ENCODE results near the gene ZNF217. TPM values are rescaled to one million over a fixed set of nuclear protein-coding genes. Genes with fewer than 3 reads are reported as not detected.

Gene ZNF217
- total and polyA plus RNA-seq, 9 of the 15 experiments (the other 6 are each of a cell fraction or from before 2014, with no cell fraction given): 3.0 to 41.8 (median 16.8) TPM

- Histone ChIP-seq H4K20me1 (replicated peaks; ENCODE audit: control insufficient read depth, insufficient read depth, low read length) (no peaks in the 10 kb centered on the region), H3K36me3 (ENCODE audit: control insufficient read depth, insufficient read depth, low read length) (peaks cover 72% of the 10 kb centered on the region), H3K4me2 (ENCODE audit: insufficient read depth, low read length) (no peak overlapping the region), H3K27me3 (ENCODE audit: control insufficient read depth in 2 of 2, insufficient read depth in 2 of 2, low read length in 2 of 2) (no peaks in the 10 kb centered on the region), H2AFZ (ENCODE audit: low read depth, low read length) (no peak overlapping the region), H3K9me1 (ENCODE audit: control insufficient read depth, insufficient read depth, low read length) (no peaks in the 10 kb centered on the region), H3K9ac (ENCODE audit: insufficient read depth in 1 of 2, low read depth in 2 of 2, low read length in 2 of 2) (no peak overlapping the region), H3K79me2 (ENCODE audit: control insufficient read depth, insufficient read depth, low read length) (peaks cover 30% of the 10 kb centered on the region), H3K9me3 (replicated peaks; ENCODE audit: control insufficient read depth, insufficient read depth, low read depth, low read length) (no peaks in the 10 kb centered on the region), H3K27ac (ENCODE audit: extremely low read depth, low read depth, low read length) (no peak overlapping the region), H3K4me1 (replicated peaks in 1 of 2; ENCODE audit: control insufficient read depth in 2 of 2, insufficient read depth in 2 of 2, low read length in 2 of 2) (peaks cover 0 to 4% of the 10 kb centered on the region in 2 experiments; a peak in 1 of 5 replicates), H3K4me3 (no peak overlapping the region)
- no peak for DNase-seq (ENCODE audit: extremely low read depth in 1 of 4, low spot score in 3 of 4)
- no TSS peak for BruUV-seq (replicated peaks)
- ChIA-PET POLR2A (interaction anchor here (0.9 to 1.2 kb wide), 2 partner anchors 10 to 300 kb away, joined by 3 to 4 read pairs; no protein-coding TSS in a partner anchor), CTCF (ENCODE audit: low intra/inter-chr PET ratio) (no interaction called here)
- no peak for ATAC-seq
- 88% methylated on average over 3 of the region's 3 CpGs for WGBS (ENCODE audit: insufficient coverage, low coverage, missing lambda C conversion rate)
- intact Hi-C loops (cut with micrococcal nuclease): no loop called here
- in situ Hi-C loops (cut with MboI): loop anchor here (25.0 kb wide), 1 partner anchor 645 kb away; the partner anchor contains the start of gene PFDN4
- no peak for FAIRE-seq
- no peak for TF ChIP-seq THAP7 (CRISPR knock-in tag; IDR thresholded peaks at IDR 0.05)
- no peak for TF ChIP-seq FOS (IDR thresholded peaks at IDR 0.05; ENCODE audit: extremely low read depth, insufficient read length)
- TF ChIP-seq, protein P1, sequence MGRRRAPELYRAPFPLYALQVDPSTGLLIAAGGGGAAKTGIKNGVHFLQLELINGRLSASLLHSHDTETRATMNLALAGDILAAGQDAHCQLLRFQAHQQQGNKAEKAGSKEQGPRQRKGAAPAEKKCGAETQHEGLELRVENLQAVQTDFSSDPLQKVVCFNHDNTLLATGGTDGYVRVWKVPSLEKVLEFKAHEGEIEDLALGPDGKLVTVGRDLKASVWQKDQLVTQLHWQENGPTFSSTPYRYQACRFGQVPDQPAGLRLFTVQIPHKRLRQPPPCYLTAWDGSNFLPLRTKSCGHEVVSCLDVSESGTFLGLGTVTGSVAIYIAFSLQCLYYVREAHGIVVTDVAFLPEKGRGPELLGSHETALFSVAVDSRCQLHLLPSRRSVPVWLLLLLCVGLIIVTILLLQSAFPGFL (CRISPR knock-in tag; IDR thresholded peaks at IDR 0.05): no peak
- TF ChIP-seq BCL6 (CRISPR knock-in tag; IDR thresholded peaks at IDR 0.05): no peak
- no peak for TF ChIP-seq IRF1 (CRISPR knock-in tag; IDR thresholded peaks at IDR 0.05; ENCODE audit: borderline replicate concordance)
- no peak for TF ChIP-seq PCBP2 (IDR thresholded peaks at IDR 0.05; ENCODE audit: low read depth, low read length, poor library complexity, severe bottlenecking)
- no peak for TF ChIP-seq SRF (CRISPR knock-in tag; IDR thresholded peaks at IDR 0.05)
- no peak for TF ChIP-seq SMC3 (conservative IDR thresholded peaks at IDR 0.05; ENCODE audit: insufficient read depth, low read depth, low read length)
- TF ChIP-seq, protein P2, sequence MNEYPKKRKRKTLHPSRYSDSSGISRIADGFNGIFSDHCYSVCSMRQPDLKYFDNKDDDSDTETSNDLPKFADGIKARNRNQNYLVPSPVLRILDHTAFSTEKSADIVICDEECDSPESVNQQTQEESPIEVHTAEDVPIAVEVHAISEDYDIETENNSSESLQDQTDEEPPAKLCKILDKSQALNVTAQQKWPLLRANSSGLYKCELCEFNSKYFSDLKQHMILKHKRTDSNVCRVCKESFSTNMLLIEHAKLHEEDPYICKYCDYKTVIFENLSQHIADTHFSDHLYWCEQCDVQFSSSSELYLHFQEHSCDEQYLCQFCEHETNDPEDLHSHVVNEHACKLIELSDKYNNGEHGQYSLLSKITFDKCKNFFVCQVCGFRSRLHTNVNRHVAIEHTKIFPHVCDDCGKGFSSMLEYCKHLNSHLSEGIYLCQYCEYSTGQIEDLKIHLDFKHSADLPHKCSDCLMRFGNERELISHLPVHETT (CRISPR knock-in tag; conservative IDR thresholded peaks at IDR 0.05 in 1 of 2, IDR thresholded peaks at IDR 0.05 in 1 of 2): no peak
- no peak for TF ChIP-seq HMG20A (CRISPR knock-in tag; conservative IDR thresholded peaks at IDR 0.05)
- TF ChIP-seq ESRRA (IDR thresholded peaks at IDR 0.05; ENCODE audit: borderline replicate concordance, low read depth): no peak
- TF ChIP-seq MAZ (CRISPR knock-in tag; conservative IDR thresholded peaks at IDR 0.05 in 1 of 2, IDR thresholded peaks at IDR 0.05 in 1 of 2): no peak
- no peak for TF ChIP-seq SRSF7 (optimal IDR thresholded peaks at IDR 0.05; ENCODE audit: low read depth, low read length)
- TF ChIP-seq SMAD3 (CRISPR knock-in tag; conservative IDR thresholded peaks at IDR 0.05): no peak
- no peak for TF ChIP-seq NFE2L1 (tag; IDR thresholded peaks at IDR 0.05; ENCODE audit: borderline replicate concordance, low read depth)
- no peak for TF ChIP-seq FUS (optimal IDR thresholded peaks at IDR 0.05; ENCODE audit: low read depth, low read length)
- no peak for TF ChIP-seq ZNF239 (CRISPR knock-in tag; IDR thresholded peaks at IDR 0.05)
- TF ChIP-seq ZNF436 (CRISPR knock-in tag; IDR thresholded peaks at IDR 0.05): no peak
- no peak for TF ChIP-seq PURB (CRISPR knock-in tag; IDR thresholded peaks at IDR 0.05; ENCODE audit: low read depth)
Measured at GRCh38 chr20:53567379-53567917, 26.2 kb downstream of the ZNF217 start.
